OCI-LY3 (cell line): Measurements from ENCODE around the gene ZNG1A.
"Not testable (repeated sequence)": the region's sequence is repeated elsewhere in the genome, so short reads cannot be mapped to it uniquely, and the experiment has no call there.

Source experiments
- CTCF ChIP-seq: fragments of 200-600, 300-600 bp; sonication (generic); IDR thresholded peaks from 2 replicates; pipeline ENCODE4 v1.5.1; 2014; ENCODE audit warnings: antibody characterized with exemption, low read length, low read depth
- EZH2phosphoT487 ChIP-seq: fragments of 200-600 bp; shearing (Covaris generic); IDR thresholded peaks from 2 replicates; pipeline ENCODE4 v1.6.1; 2018; ENCODE audit warnings: antibody characterized with exemption, mixed run types, low read depth

DNA sequence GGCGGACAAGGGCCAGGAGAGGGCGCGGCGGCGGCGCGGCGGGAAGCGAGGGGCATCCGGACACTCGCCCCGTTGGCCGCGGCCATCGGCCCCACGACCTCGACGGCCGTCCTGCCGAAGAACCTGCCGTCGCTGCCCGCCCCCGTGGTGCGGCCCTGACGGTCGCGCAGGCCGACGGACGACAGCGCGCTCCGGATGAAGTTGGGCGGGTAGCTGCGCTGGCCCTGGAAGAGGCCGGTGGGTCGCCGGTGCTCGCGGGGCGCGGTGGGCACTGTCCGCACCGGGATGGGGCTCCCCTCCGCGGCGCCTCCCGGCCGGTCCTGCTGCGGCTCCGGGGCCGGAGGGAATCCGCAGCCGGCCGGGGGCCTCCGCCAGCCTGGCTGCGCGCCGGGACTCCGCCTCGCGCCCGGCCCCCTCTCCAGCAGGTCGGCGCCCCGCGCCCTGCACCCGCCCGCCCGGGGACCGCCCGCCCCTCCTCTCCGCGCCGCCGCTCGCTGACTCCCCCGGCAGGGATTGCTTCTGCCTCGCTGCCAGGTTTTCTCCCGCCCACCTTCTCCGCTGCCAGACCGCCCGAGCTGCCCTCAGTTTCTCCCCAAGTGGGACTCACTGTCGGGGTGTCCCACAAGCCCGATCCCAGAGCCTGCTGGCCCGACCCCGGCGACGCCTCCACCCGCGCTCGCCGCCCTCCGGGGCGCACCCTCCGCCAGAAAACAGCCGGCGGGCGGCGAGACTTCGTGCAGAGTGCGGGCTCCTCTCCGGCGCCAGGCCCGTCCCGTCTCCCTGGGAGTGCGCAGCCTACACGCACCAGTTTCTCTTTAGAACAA, 105.6 kb downstream of the ZNG1A start:
- not testable (repeated sequence) for TF ChIP-seq EZH2phosphoT487, CTCF
